Nephron progenitor cell (in vitro differentiated cells): ENCODE data around the gene NEUROD1.

Experiments used
- DNase-seq: peaks from one replicate; pipeline ENCODE4 v3.0.0; 2021
- H3K27ac Mint-ChIP-seq: 2 replicates; pipeline ENCODE4 v1.8.0; 2021; ENCODE audit warnings: mild to moderate bottlenecking, moderate library complexity, mixed read lengths
- H3K27me3 Mint-ChIP-seq: 2 replicates; pipeline ENCODE4 v1.8.0; 2021; ENCODE audit warnings: mild to moderate bottlenecking, low read depth, mixed read lengths; ENCODE audit not compliant: poor library complexity
- H3K36me3 Mint-ChIP-seq: 2 replicates; pipeline ENCODE4 v1.8.0; 2021; ENCODE audit warnings: low read depth, mixed read lengths
- H3K4me1 Mint-ChIP-seq: 2 replicates; pipeline ENCODE4 v1.8.0; 2021; ENCODE audit warnings: mixed read lengths
- H3K4me3 Mint-ChIP-seq: 2 replicates; pipeline ENCODE4 v1.8.0; 2021; ENCODE audit warnings: mild to moderate bottlenecking, moderate library complexity, mixed read lengths
- H3K9me3 Mint-ChIP-seq: 2 replicates; pipeline ENCODE4 v1.8.0; 2021; ENCODE audit warnings: mild to moderate bottlenecking, moderate library complexity, mixed read lengths
- CTCF ChIP-seq: fragments of 200-600 bp; sonication (generic); IDR thresholded peaks from 2 replicates; pipeline ENCODE4 v1.5.0; 2021; ENCODE audit warnings: antibody characterized with exemption

The NEUROD1 gene

DNA sequence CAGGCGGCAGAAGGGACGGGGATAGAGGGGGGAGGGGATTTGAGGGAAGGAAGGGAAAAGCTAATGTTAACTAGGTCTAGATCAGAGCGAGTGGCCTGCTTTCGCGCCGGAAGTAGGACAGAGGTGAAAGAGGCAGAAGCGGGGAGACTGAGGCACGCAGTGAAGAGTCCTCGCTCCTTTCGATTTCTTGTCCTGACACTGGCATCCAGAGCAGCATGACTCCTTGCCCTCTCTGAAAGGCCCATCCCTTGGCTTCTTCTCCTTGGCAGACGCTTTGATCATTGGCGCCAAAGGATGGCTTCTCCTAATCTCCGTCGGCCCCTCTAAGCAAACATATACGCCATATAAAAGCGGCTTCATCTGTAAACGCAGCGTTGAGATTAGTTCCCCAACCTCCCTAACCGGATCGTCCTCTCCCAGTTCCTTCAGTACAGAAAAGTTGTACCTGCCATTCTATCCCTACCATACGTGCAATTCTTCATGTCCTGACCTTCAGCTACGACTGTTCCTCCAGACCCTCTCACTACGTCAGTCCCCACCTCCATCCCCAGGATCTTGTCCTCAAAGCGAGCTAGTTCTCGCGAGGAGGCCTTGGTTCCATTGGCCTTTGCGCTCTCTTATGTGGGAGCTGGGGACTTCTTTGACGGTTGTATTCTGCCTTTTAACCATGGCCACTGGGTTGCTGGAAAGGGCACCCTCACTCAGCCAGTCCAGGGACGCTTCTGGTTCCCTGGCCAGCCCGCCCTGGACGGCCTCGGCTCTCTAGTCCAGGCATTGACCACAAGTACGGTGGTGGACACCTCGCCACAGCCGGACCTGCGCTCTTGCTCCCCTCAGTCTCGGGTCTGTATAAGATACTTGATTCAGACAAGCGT lies 857 bp upstream of the NEUROD1 start:
- Mint-ChIP-seq H3K27me3 (peaks cover 98% of the 10 kb centered on the region), H3K27ac (no peak overlapping the region)

GRCh38 chr2:181679544-181679979 lies 755 bp downstream of the NEUROD1 start:
- Mint-ChIP-seq H3K27ac (no peak overlapping the region), H3K27me3 (peaks cover 98% of the 10 kb centered on the region), H3K4me1 (peaks cover 36% of the 10 kb centered on the region), H3K9me3 (peaks cover 7% of the 10 kb centered on the region), H3K4me3 (no peak overlapping the region), H3K36me3 (no peaks in the 10 kb centered on the region)
- no peak for TF ChIP-seq CTCF
- peak; percentile 17 for DNase-seq

More for the DNA sequence above, 857 bp upstream of the NEUROD1 start:
- no peak for DNase-seq
- peak overlapping the region; percentile 82 for H3K4me3 Mint-ChIP-seq
- H3K4me1 Mint-ChIP-seq, result peaks cover 42% of the 10 kb centered on the region
- TF ChIP-seq CTCF, result no peak
- no peaks in the 10 kb centered on the region for H3K36me3 Mint-ChIP-seq
- H3K9me3 Mint-ChIP-seq, result peaks cover 7% of the 10 kb centered on the region

GRCh38 chr2:181678861-181679543 lies 1.3 kb downstream of the NEUROD1 start:
- H3K36me3 Mint-ChIP-seq, result no peaks in the 10 kb centered on the region
- H3K4me1 Mint-ChIP-seq, result peaks cover 31% of the 10 kb centered on the region
- no peak for TF ChIP-seq CTCF
- peaks cover 98% of the 10 kb centered on the region for H3K27me3 Mint-ChIP-seq
- peaks cover 7% of the 10 kb centered on the region for H3K9me3 Mint-ChIP-seq
- no peak overlapping the region for H3K4me3 Mint-ChIP-seq
- no peak for DNase-seq
- no peak overlapping the region for H3K27ac Mint-ChIP-seq

DNA sequence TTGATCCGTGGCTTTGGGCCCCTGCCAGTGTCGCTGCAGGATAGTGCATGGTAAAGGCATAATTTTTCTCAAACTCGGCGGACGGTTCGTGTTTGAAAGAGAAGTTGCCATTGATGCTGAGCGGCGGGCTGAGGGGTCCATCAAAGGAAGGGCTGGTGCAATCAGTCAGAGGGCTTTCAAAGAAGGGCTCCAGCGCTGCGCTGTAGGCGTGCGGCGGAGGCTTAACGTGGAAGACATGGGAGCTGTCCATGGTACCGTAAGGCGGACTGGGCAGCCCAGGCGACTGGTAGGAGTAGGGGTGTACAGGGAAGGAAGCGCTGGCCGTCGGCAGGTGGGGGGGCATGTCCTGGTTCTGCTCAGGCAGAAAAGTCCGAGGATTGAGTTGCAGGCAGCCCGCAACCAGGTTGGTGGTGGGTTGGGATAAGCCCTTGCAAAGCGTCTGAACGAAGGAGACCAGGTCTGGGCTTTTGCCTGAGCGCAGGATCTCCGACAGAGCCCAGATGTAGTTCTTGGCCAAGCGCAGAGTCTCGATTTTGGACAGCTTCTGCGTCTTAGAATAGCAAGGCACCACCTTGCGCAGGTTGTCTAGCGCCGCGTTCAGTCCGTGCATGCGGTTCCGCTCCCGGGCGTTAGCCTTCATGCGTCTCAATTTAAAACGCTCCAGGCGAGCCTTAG lies 2.3 kb downstream of the NEUROD1 start:
- no peak overlapping the region for H3K4me3 Mint-ChIP-seq
- DNase-seq, result peak; percentile 95
- H3K27ac Mint-ChIP-seq, result no peak overlapping the region
- TF ChIP-seq CTCF, result no peak
- peaks cover 95% of the 10 kb centered on the region for H3K27me3 Mint-ChIP-seq
- peaks cover 7% of the 10 kb centered on the region for H3K9me3 Mint-ChIP-seq
- H3K36me3 Mint-ChIP-seq, result no peaks in the 10 kb centered on the region
- H3K4me1 Mint-ChIP-seq, result peaks cover 25% of the 10 kb centered on the region

DNA sequence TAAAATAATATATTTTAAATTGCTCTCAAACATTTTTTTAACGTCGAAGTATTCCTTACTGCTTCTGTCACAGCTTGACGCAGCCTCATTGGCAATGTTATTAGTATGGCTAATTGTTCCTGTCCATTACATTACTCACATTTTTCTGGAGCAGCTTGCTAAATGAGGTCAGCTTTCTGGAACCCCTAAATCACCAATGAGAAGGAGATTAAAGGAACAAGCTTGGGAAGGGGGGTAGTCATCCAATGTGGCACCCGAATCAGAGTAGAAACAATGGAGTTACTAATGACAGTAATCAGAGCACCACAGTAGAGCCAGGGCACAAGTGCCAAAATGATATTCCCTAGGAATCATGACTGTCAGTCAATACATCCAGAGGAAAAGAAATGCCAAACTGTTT lies 5.1 kb downstream of the NEUROD1 start:
- no peak overlapping the region for H3K4me3 Mint-ChIP-seq
- H3K4me1 Mint-ChIP-seq, result no peaks in the 10 kb centered on the region
- TF ChIP-seq CTCF, result no peak
- H3K27ac Mint-ChIP-seq, result no peak overlapping the region
- peaks cover 84% of the 10 kb centered on the region for H3K27me3 Mint-ChIP-seq
- no peaks in the 10 kb centered on the region for H3K36me3 Mint-ChIP-seq
- DNase-seq, result no peak
- peaks cover 7% of the 10 kb centered on the region for H3K9me3 Mint-ChIP-seq
